Tibial nerve (tissue), 4 donors: ENCODE results near the gene WDR77. TPM values are rescaled to one million over a fixed set of nuclear protein-coding genes. Genes with fewer than 3 reads are reported as not detected.

ENCODE experiments used
- DNase-seq, 2 donors: peaks; one replicate each; pipeline ENCODE4 v3.0.0-alpha.2; 2019; ENCODE audit warnings: low spot score in 2 of 2
- H3K27ac ChIP-seq, 4 donors: fragments of 200-600 bp; sonication (generic) in 3 of 4; one replicate each; pipeline ENCODE4 v1.5.1; 2017 to 2019; ENCODE audit warnings: mild to moderate bottlenecking in 1 of 4
- H3K27me3 ChIP-seq, 2 donors: fragments of 200-600 bp; sonication (generic) in 1 of 2; one replicate each; pipeline versions ENCODE4 v1.5.1 to v1.6.0; 2017 to 2019
- H3K36me3 ChIP-seq, 3 donors: fragments of 200-600 bp; sonication (generic); one replicate each; pipeline ENCODE4 v1.5.1; 2018 to 2019
- H3K4me1 ChIP-seq, 4 donors: fragments of 200-600 bp; sonication (generic) in 3 of 4; one replicate each; pipeline ENCODE4 v1.5.1; 2017 to 2019
- H3K4me3 ChIP-seq, 4 donors: fragments of 200-600 bp; sonication (generic) in 3 of 4; one replicate each; pipeline ENCODE4 v1.5.1; 2017 to 2019; ENCODE audit warnings: mild to moderate bottlenecking in 1 of 4, moderate library complexity in 1 of 4
- H3K9me3 ChIP-seq, 4 donors: fragments of 200-600 bp; sonication (generic) in 3 of 4; one replicate each; pipeline ENCODE4 v1.5.1; 2017 to 2019
- CTCF ChIP-seq, 5 experiments: fragments of 200-600 bp in 3 of 5; fragments of 450-650 bp in 2 of 5; sonication (generic) in 3 of 5; IDR thresholded peaks; one replicate each; pipeline ENCODE4 v1.5.1; 2016 to 2019; ENCODE audit warnings: antibody characterized with exemption in 5 of 5, mild to moderate bottlenecking in 3 of 5, moderate library complexity in 2 of 5
- EP300 ChIP-seq, 2 donors: sonication (generic); formaldehyde crosslinking; IDR thresholded peaks; one replicate each; pipeline ENCODE4 v1.6.1; 2017; ENCODE audit warnings: antibody characterized with exemption in 2 of 2, mild to moderate bottlenecking in 1 of 2
- POLR2A ChIP-seq, 2 donors: fragments of 450-650 bp; IDR thresholded peaks; one replicate each; pipeline ENCODE4 v1.6.1; 2017; ENCODE audit warnings: antibody characterized with exemption in 2 of 2, mild to moderate bottlenecking in 2 of 2, moderate library complexity in 2 of 2
- WGBS, 2 donors: methylation state at CpG; one replicate each; pipeline ENCODE4 v1.1.5; 2018; 5-methylcytosine and 5-hydroxymethylcytosine counted together
- total RNA-seq, 4 donors: library from RNA; depleted of rRNA; stranded (reverse); fragments of >200 nt; gene quantifications; one replicate each; pipeline ENCODE4 v1.1.0, GENCODE V29; 2016

The WDR77 gene
- total RNA-seq, 4 donors from 2014 or later: 20.8 to 38.1 (median 30.4) TPM

GRCh38 chr1:111483876-111484275 is 34.8 kb upstream of the WDR77 start:
- TF ChIP-seq EP300 (IDR thresholded peaks at IDR 0.05) (no peak), CTCF (IDR thresholded peaks at IDR 0.05) (no peak), POLR2A (IDR thresholded peaks at IDR 0.05) (no peak)
- Histone ChIP-seq H3K4me1 (peaks cover 0 to 13% (median 0%) of the 10 kb centered on the region in 4 donors), H3K36me3 (no peaks in the 10 kb centered on the region), H3K27me3 (no peaks in the 10 kb centered on the region), H3K27ac (no peak overlapping the region), H3K9me3 (no peaks in the 10 kb centered on the region), H3K4me3 (no peak overlapping the region)
- WGBS, 2 donors: 76 to 93% methylated on average over 2 of the region's 2 CpGs
- no peak for DNase-seq

- Histone ChIP-seq H3K27ac (no peak overlapping the region), H3K9me3 (no peaks in the 10 kb centered on the region), H3K27me3 (no peaks in the 10 kb centered on the region), H3K36me3 (peaks cover 0 to 2% (median 0%) of the 10 kb centered on the region in 3 donors), H3K4me1 (peaks cover 0 to 13% (median 0%) of the 10 kb centered on the region in 4 donors), H3K4me3 (no peak overlapping the region)
- no peak for DNase-seq
- 68 to 73% methylated on average over 3 of the region's 3 CpGs for WGBS, 2 donors
- TF ChIP-seq CTCF (IDR thresholded peaks at IDR 0.05): no peak
These were observed 34.1 kb upstream of the WDR77 start for GRCh38 chr1:111483166-111483565.

GRCh38 chr1:111481387-111482221 is 32.5 kb upstream of the WDR77 start:
- H3K9me3 ChIP-seq: no peaks in the 10 kb centered on the region
- H3K4me1 ChIP-seq: peaks cover 0 to 14% (median 4%) of the 10 kb centered on the region in 4 donors
- peak; percentile 57 to 79 for DNase-seq
- H3K27me3 ChIP-seq: no peaks in the 10 kb centered on the region
- H3K36me3 ChIP-seq: peaks cover 0 to 15% (median 0%) of the 10 kb centered on the region in 3 donors
- TF ChIP-seq CTCF (IDR thresholded peaks at IDR 0.05): peak; percentile 68 to 88 (median 69)
- TF ChIP-seq EP300 (IDR thresholded peaks at IDR 0.05): peak in 1 of 2 donors; percentile 42
- no peak for TF ChIP-seq POLR2A (IDR thresholded peaks at IDR 0.05)
- no peak overlapping the region for H3K4me3 ChIP-seq
- no peak overlapping the region for H3K27ac ChIP-seq
- 32 to 47% methylated on average over 8 of the region's 8 CpGs for WGBS, 2 donors

- Histone ChIP-seq H3K9me3 (no peaks in the 10 kb centered on the region), H3K4me1 (peaks cover 0 to 20% (median 4%) of the 10 kb centered on the region in 4 donors), H3K27me3 (no peaks in the 10 kb centered on the region), H3K36me3 (peaks cover 0 to 16% (median 0%) of the 10 kb centered on the region in 3 donors), H3K4me3 (no peak overlapping the region), H3K27ac (no peak overlapping the region)
- WGBS, 2 donors: 52 to 65% methylated on average over 1 of the region's 1 CpG
- TF ChIP-seq EP300 (IDR thresholded peaks at IDR 0.05) (no peak), POLR2A (IDR thresholded peaks at IDR 0.05) (no peak), CTCF (IDR thresholded peaks at IDR 0.05) (no peak)
- no peak for DNase-seq
These were observed 31.6 kb upstream of the WDR77 start for GRCh38 chr1:111480674-111481073.

GRCh38 chr1:111476761-111477309 is 27.8 kb upstream of the WDR77 start:
- Histone ChIP-seq H3K4me1 (peaks cover 0 to 16% (median 7%) of the 10 kb centered on the region in 4 donors), H3K27ac (peak overlapping the region in 3 of 4 donors; percentile 43 to 71 (median 59)), H3K4me3 (no peak overlapping the region), H3K9me3 (no peaks in the 10 kb centered on the region), H3K36me3 (peaks cover 0 to 24% (median 0%) of the 10 kb centered on the region in 3 donors), H3K27me3 (no peaks in the 10 kb centered on the region)
- 50 to 66% methylated on average over 2 of the region's 2 CpGs for WGBS, 2 donors
- DNase-seq: no peak
- no peak for TF ChIP-seq POLR2A (IDR thresholded peaks at IDR 0.05)
- no peak for TF ChIP-seq EP300 (IDR thresholded peaks at IDR 0.05)
- no peak for TF ChIP-seq CTCF (IDR thresholded peaks at IDR 0.05)
